Measurements from ENCODE around the gene CCDC192. TPM values are rescaled to one million over a fixed set of nuclear protein-coding genes. Genes with fewer than 3 reads are reported as not detected.

Gene CCDC192
- total and polyA plus RNA-seq, 2 donors: 0.41 TPM; not detected in 1

DNA sequence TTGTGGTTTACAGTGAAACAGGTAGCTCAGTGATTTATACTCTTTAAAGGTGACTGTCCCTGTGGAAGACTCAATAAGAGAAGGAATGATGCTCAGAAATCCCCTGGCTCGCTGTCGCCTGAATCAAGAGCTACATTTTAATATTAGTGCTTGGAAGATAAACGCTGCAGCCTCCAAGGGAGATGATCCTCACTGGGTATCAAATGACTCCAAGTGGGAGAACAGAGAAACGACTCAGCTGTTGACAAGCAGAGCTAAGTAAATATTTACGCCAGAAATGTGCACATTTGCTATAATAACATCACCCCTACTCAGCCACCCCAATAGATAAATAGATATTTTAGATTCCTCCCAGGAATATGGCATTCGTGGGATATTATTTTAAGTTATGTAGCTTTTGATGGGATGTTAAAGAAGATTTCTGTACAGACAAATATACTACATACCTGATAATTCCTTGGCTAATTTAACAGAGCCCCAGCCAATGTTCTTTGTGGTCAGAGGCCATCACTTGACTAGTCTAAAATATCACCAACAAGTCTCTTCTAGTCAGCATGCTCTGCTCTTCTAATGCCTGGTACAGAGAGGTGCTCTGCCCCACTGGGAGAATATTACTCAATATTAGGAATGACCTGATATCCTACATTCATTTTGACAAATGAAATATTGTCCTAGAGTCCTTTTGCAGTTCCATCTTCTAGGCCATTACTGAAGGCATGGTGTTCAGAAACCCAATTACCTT, 18.3 kb upstream of the CCDC192 start:
- no peak overlapping the region for H3K27ac ChIP-seq (ENCODE audit: low read depth)
- DNase-seq (ENCODE audit: extremely low spot score): no peak
- WGBS: 64% methylated on average over 6 of the region's 6 CpGs

DNA sequence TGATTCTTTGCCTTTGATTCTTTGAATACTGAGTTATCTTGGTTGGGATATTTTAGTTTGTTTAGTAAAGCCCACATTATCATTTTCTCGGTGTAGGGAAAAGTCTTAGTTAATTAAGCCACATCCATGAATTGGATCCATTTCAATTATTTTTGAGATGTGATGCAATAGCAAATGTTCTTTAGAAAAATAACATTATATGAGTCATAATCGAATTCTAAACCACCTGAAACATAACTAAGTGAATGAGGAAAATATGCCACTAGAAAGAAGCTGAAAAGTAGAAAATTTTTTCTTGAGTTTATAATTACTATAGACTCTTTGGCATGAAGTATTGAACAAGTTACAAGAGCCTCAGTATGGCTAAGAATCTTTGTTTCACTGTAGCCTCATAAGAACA, 17.5 kb upstream of the CCDC192 start:
- no peak overlapping the region for H3K4me3 ChIP-seq (ENCODE audit: low read depth, low read length)
- H3K4me1 ChIP-seq (ENCODE audit: insufficient read depth): no peaks in the 10 kb centered on the region
- no peak for DNase-seq (ENCODE audit: extremely low spot score)
- no peak overlapping the region for H3K27ac ChIP-seq (ENCODE audit: low read depth)
- H3K36me3 ChIP-seq (ENCODE audit: insufficient read depth): no peaks in the 10 kb centered on the region
- 63% methylated on average over 2 of the region's 2 CpGs for WGBS

More for the DNA sequence above, 18.3 kb upstream of the CCDC192 start:
- Histone ChIP-seq H3K4me3 (ENCODE audit: low read depth, low read length) (no peak overlapping the region), H3K4me1 (ENCODE audit: insufficient read depth) (no peaks in the 10 kb centered on the region), H3K36me3 (ENCODE audit: insufficient read depth) (no peaks in the 10 kb centered on the region)

DNA sequence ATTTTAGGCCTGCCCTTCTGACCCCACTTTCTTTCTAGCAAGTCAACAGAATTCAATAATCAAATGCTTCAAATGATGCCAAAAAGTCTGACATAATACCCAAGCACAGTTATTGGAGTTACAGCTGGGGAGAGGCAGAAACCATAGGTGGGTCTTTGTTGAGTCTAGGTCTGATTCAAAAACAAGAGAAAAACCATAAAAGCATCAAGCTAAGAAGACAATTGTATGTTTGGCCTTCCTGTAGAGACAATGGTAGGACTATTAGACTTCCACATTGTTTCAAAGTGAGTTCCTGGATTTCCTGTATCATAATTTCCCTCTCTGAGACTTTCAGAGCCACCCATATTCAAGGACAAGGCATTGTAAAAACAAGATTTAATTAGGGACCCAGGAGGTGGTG, 16.8 kb upstream of the CCDC192 start:
- no peak overlapping the region for H3K4me3 ChIP-seq (ENCODE audit: low read depth, low read length)
- DNase-seq (ENCODE audit: extremely low spot score): no peak
- no peak overlapping the region for H3K27ac ChIP-seq (ENCODE audit: low read depth)
- H3K4me1 ChIP-seq (ENCODE audit: insufficient read depth): no peaks in the 10 kb centered on the region
- no peaks in the 10 kb centered on the region for H3K36me3 ChIP-seq (ENCODE audit: insufficient read depth)

GRCh38 chr5:127694518-127695171, 8.5 kb upstream of the CCDC192 start:
- Histone ChIP-seq H3K4me3 (ENCODE audit: low read depth, low read length) (no peak overlapping the region), H3K4me1 (ENCODE audit: insufficient read depth) (no peaks in the 10 kb centered on the region), H3K36me3 (ENCODE audit: insufficient read depth) (no peaks in the 10 kb centered on the region), H3K27ac (ENCODE audit: low read depth) (no peak overlapping the region)
- no peak for DNase-seq (ENCODE audit: extremely low spot score)
- 94% methylated on average over 1 of the region's 1 CpG for WGBS

DNA sequence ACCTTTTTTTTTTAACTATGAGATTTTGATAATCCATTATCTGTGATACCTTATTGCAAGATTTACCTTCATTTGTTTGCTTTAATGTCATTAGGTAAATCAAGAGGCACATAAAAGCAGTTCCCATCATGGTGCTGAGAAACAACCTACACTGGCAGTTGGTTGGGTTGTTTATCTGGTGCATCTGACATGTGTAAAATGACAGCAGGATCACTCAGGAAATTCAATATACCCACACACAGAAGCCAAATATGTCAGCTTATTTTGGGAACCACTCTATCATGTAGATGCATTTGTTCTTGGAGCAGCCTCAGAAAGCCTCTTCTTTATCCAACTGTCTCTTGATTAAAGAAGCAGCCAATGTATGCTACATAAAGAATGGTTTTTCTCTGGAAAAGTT, 7.8 kb upstream of the CCDC192 start:
- H3K4me1 ChIP-seq (ENCODE audit: insufficient read depth): no peaks in the 10 kb centered on the region
- no peak overlapping the region for H3K27ac ChIP-seq (ENCODE audit: low read depth)
- DNase-seq (ENCODE audit: extremely low spot score): no peak
- H3K36me3 ChIP-seq (ENCODE audit: insufficient read depth): no peaks in the 10 kb centered on the region
- H3K4me3 ChIP-seq (ENCODE audit: low read depth, low read length): no peak overlapping the region

GRCh38 chr5:127696683-127697082, 6.5 kb upstream of the CCDC192 start:
- no peak overlapping the region for H3K4me3 ChIP-seq (ENCODE audit: low read depth, low read length)
- H3K4me1 ChIP-seq (ENCODE audit: insufficient read depth): no peaks in the 10 kb centered on the region
- H3K36me3 ChIP-seq (ENCODE audit: insufficient read depth): no peaks in the 10 kb centered on the region
- H3K27ac ChIP-seq (ENCODE audit: low read depth): no peak overlapping the region
- WGBS: 55% methylated on average over 6 of the region's 6 CpGs
- no peak for DNase-seq (ENCODE audit: extremely low spot score)

- Histone ChIP-seq H3K36me3 (ENCODE audit: insufficient read depth) (no peaks in the 10 kb centered on the region), H3K4me1 (ENCODE audit: insufficient read depth) (no peaks in the 10 kb centered on the region), H3K4me3 (ENCODE audit: low read depth, low read length) (no peak overlapping the region), H3K27ac (ENCODE audit: low read depth) (no peak overlapping the region)
- no peak for DNase-seq (ENCODE audit: extremely low spot score)
- WGBS: 48% methylated on average over 2 of the region's 2 CpGs
Observed at GRCh38 chr5:127697894-127698600, 5.1 kb upstream of the CCDC192 start.

- Histone ChIP-seq H3K4me1 (ENCODE audit: insufficient read depth) (no peaks in the 10 kb centered on the region), H3K4me3 (ENCODE audit: low read depth, low read length) (no peak overlapping the region), H3K27ac (ENCODE audit: low read depth) (no peak overlapping the region), H3K36me3 (ENCODE audit: insufficient read depth) (no peaks in the 10 kb centered on the region)
- WGBS: 73% methylated on average over 5 of the region's 5 CpGs
- DNase-seq (ENCODE audit: extremely low spot score): no peak
Observed at GRCh38 chr5:127699416-127699815, 3.8 kb upstream of the CCDC192 start.

- H3K27ac ChIP-seq (ENCODE audit: low read depth): no peak overlapping the region
- H3K36me3 ChIP-seq (ENCODE audit: insufficient read depth): no peaks in the 10 kb centered on the region
- no peak overlapping the region for H3K4me3 ChIP-seq (ENCODE audit: low read depth, low read length)
- WGBS: 80% methylated on average over 6 of the region's 6 CpGs
- peaks cover 3% of the 10 kb centered on the region for H3K4me1 ChIP-seq (ENCODE audit: insufficient read depth)
- no peak for DNase-seq (ENCODE audit: extremely low spot score)
Observed at GRCh38 chr5:127700237-127700766, 2.9 kb upstream of the CCDC192 start.

GRCh38 chr5:127702434-127702833, 757 bp upstream of the CCDC192 start:
- Histone ChIP-seq H3K4me1 (ENCODE audit: insufficient read depth) (peaks cover 3% of the 10 kb centered on the region), H3K36me3 (ENCODE audit: insufficient read depth) (no peaks in the 10 kb centered on the region), H3K27ac (ENCODE audit: low read depth) (no peak overlapping the region), H3K4me3 (ENCODE audit: low read depth, low read length) (no peak overlapping the region)
- WGBS: 95% methylated on average over 2 of the region's 2 CpGs
- DNase-seq (ENCODE audit: extremely low spot score): no peak

DNA sequence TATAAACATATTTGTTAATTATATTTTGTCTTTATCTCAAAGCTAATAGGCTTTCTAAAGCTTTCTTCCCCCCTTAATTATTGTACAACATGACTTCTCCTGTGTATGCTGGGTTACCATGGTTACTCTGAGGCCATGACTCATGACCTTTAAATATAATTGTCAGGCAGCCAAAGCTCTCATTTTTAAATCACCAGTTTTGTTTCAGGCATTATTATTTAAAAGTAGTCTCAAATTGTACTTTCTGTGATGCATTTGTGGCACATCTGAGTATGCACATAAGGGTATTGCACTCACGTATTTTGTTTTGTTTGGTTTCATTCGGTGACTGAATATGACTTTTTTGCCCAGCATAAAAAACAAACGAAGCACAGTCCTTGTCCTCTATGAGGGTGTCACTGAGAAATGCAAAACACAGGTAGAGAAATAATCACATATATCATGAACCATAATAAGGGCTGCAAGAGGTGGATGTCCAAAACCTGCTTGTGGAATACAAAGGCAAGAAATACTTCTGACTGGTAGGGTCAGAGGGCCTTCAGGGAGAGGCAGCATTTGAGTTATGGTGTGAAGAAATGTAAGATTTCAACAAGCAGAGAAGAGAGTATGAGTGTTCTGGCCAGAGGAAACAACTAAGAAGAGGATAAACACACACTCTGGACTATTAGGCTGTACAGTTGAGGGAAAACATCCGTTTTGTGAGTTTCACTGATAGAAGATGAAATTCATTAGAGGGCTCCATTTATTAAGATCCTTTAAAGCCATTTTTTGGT, 2.1 kb downstream of the CCDC192 start:
- H3K36me3 ChIP-seq (ENCODE audit: insufficient read depth): no peaks in the 10 kb centered on the region
- H3K4me1 ChIP-seq (ENCODE audit: insufficient read depth): peaks cover 3% of the 10 kb centered on the region
- H3K4me3 ChIP-seq (ENCODE audit: low read depth, low read length): no peak overlapping the region
- no peak for DNase-seq (ENCODE audit: extremely low spot score)
- H3K27ac ChIP-seq (ENCODE audit: low read depth): no peak overlapping the region
- 61% methylated on average over 4 of the region's 4 CpGs for WGBS

DNA sequence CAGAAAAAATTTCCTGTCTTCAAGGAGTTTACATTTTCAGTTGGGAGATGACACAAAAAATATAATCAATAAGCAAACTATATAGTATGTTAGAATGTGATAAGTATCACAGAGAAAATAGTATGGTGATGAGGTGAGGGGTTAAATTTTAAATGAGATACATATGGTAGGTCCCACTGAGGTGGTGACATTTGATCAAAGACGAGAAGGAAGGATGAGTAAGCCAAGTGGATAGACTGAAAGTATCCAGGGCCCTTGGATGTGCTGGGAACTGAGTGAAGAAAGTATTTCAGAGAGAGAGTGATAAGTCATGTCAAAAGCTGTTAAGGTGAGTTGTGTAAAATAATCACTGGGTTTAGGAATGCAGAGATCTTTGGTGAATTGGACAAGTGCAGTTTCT, 3.5 kb downstream of the CCDC192 start:
- Histone ChIP-seq H3K4me1 (ENCODE audit: insufficient read depth) (peaks cover 3% of the 10 kb centered on the region), H3K27ac (ENCODE audit: low read depth) (no peak overlapping the region)
- no peak for DNase-seq (ENCODE audit: extremely low spot score)

DNA sequence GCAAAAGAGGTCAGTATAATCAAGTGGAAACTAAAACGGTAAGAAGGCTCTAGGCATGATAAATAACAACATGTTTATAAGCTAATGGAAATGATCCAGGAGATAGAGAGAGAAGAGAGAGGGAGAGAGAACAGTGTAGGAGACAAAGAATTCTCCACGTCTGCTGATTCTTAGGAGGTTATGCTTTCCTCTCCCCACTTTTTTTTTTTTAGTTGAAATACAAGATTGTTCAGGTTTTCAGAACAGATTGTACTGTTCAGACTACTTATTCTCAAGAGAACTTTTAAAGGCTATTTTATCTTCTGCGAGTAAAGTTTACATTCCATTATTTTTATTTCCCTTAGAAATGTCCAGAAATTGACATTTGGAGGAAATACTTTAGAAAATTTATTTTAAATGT, 4.0 kb downstream of the CCDC192 start:
- no peak overlapping the region for H3K4me3 ChIP-seq (ENCODE audit: low read depth, low read length)
- WGBS: 35% methylated on average over 3 of the region's 3 CpGs
- no peak for DNase-seq (ENCODE audit: extremely low spot score)
- no peaks in the 10 kb centered on the region for H3K36me3 ChIP-seq (ENCODE audit: insufficient read depth)
- H3K4me1 ChIP-seq (ENCODE audit: insufficient read depth): peaks cover 3% of the 10 kb centered on the region
- H3K27ac ChIP-seq (ENCODE audit: low read depth): no peak overlapping the region

More for the DNA sequence above, 3.5 kb downstream of the CCDC192 start:
- Histone ChIP-seq H3K4me3 (ENCODE audit: low read depth, low read length) (no peak overlapping the region), H3K36me3 (ENCODE audit: insufficient read depth) (no peaks in the 10 kb centered on the region)
- WGBS: 72% methylated on average over 1 of the region's 1 CpG
